Activated CD4-positive, alpha-beta T cell treated with anti-CD3 and anti-CD28 coated beads for 36 hours (primary cell): ENCODE measurements around the gene PCMT1. TPM values are rescaled to one million over a fixed set of nuclear protein-coding genes. Genes with fewer than 3 reads are reported as not detected.
"Not testable (repeated sequence)": the region's sequence is repeated elsewhere in the genome, so short reads cannot be mapped to it uniquely, and the experiment has no call there.

Source experiments
- ATAC-seq: fragments of 200-7000 bp; cut with Tn5 transposase; one replicate; pipeline ENCODE4 v1.10.0; 2021; ENCODE audit warnings: mild to moderate bottlenecking, moderate library complexity
- CTCF ChIA-PET: fragments of 350-600 bp; sonication (Branson Sonifier 250); formaldehyde crosslinking; loops from one replicate; lab custom pipeline; 2021; ENCODE audit warnings: antibody characterized with exemption; lab: Charles Lee
- POLR2A ChIA-PET: fragments of 350-600 bp; sonication (Branson Sonifier 250); formaldehyde crosslinking; loops from one replicate; lab custom pipeline; 2021; ENCODE audit warnings: antibody characterized with exemption, inconsistent platforms; lab: Charles Lee
- DNase-seq: peaks from one replicate; pipeline ENCODE4 v3.0.0-alpha.2; 2020
- H3K27ac Mint-ChIP-seq: one replicate; pipeline ENCODE4 v1.8.0; 2021; ENCODE audit warnings: mixed read lengths
- H3K27me3 Mint-ChIP-seq: one replicate; pipeline ENCODE4 v1.8.0; 2021; ENCODE audit warnings: mixed read lengths
- H3K36me3 Mint-ChIP-seq: one replicate; pipeline ENCODE4 v1.8.0; 2021; ENCODE audit warnings: low read depth, mixed read lengths
- H3K4me1 Mint-ChIP-seq: one replicate; pipeline ENCODE4 v1.8.0; 2021; ENCODE audit warnings: mixed read lengths
- H3K4me3 Mint-ChIP-seq: one replicate; pipeline ENCODE4 v1.8.0; 2021; ENCODE audit warnings: mild to moderate bottlenecking, moderate library complexity, mixed read lengths
- H3K9me3 Mint-ChIP-seq: one replicate; pipeline ENCODE4 v1.8.0; 2021; ENCODE audit warnings: low read depth, mixed read lengths
- intact Hi-C, 2 experiments: fragments of 100-400 bp; cut with DNase I in 1 of 2; cut with micrococcal nuclease in 1 of 2; formaldehyde crosslinking; loops; one replicate each; pipeline versions ENCODE4 v1.14.2 to v1.15.1; 2022 to 2024; cut with DNase I, micrococcal nuclease
- total RNA-seq, 2 experiments: library from RNA; stranded (reverse); gene quantifications; one replicate each; pipeline ENCODE4 v1.2.3, GENCODE V29; 2021

PCMT1 gene
- total RNA-seq, 2 experiments from 2014 or later, result 90.1 to 91.3 TPM

GRCh38 chr6:149852881-149853280 is 103.3 kb downstream of the PCMT1 start:
- peaks cover 4% of the 10 kb centered on the region for H3K36me3 Mint-ChIP-seq
- no peak for ATAC-seq
- H3K4me3 Mint-ChIP-seq, result no peak overlapping the region
- peaks cover 5% of the 10 kb centered on the region for H3K27me3 Mint-ChIP-seq
- peaks cover 17% of the 10 kb centered on the region for H3K4me1 Mint-ChIP-seq
- H3K27ac Mint-ChIP-seq, result no peak overlapping the region
- CTCF ChIA-PET, result interaction anchor here (1.0 kb wide), 1 partner anchor 12 kb away, joined by 3 read pairs; no protein-coding TSS in a partner anchor
- intact Hi-C loops, result no loop called here
- POLR2A ChIA-PET, result interaction anchor here (0.6 kb wide), 1 partner anchor 208 kb away, joined by 3 read pairs; no protein-coding TSS in a partner anchor
- H3K9me3 Mint-ChIP-seq, result no peaks in the 10 kb centered on the region
- DNase-seq, result peak; percentile 17

- POLR2A ChIA-PET, H3K27me3 Mint-ChIP-seq, ATAC-seq, DNase-seq, H3K9me3 Mint-ChIP-seq, H3K27ac Mint-ChIP-seq, H3K4me3 Mint-ChIP-seq, intact Hi-C loops, H3K36me3 Mint-ChIP-seq: not testable (repeated sequence)
- CTCF ChIA-PET, result interaction anchor here (0.6 to 1.5 kb wide), 4 partner anchors 10 to 76 kb away, joined by 3 to 5 read pairs (median 4); partner anchors contain the start of gene LRP11
- H3K4me1 Mint-ChIP-seq, result peaks cover 17% of the 10 kb centered on the region
These were observed 104.5 kb downstream of the PCMT1 start for GRCh38 chr6:149854017-149854416.

GRCh38 chr6:149854532-149854931 is 105.0 kb downstream of the PCMT1 start:
- Mint-ChIP-seq H3K36me3 (peaks cover 4% of the 10 kb centered on the region), H3K27ac (no peak overlapping the region), H3K4me1 (peaks cover 17% of the 10 kb centered on the region), H3K9me3 (no peaks in the 10 kb centered on the region), H3K27me3 (peaks cover 5% of the 10 kb centered on the region), H3K4me3 (no peak overlapping the region)
- ATAC-seq, result no peak
- ChIA-PET POLR2A (no interaction called here), CTCF (interaction anchor here (0.6 to 1.5 kb wide), 4 partner anchors 9 to 75 kb away, joined by 3 to 5 read pairs (median 4); partner anchors contain the start of gene LRP11)
- no peak for DNase-seq
- intact Hi-C loops, result no loop called here

GRCh38 chr6:149855040-149855654 is 105.6 kb downstream of the PCMT1 start:
- ChIA-PET POLR2A (no interaction called here), CTCF (interaction anchor here (1.2 to 1.5 kb wide), 4 partner anchors 9 to 24 kb away, joined by 3 to 5 read pairs (median 4); partner anchors contain the start of gene LRP11)
- intact Hi-C loops, result no loop called here
- ATAC-seq (no peak), DNase-seq (no peak)
- Mint-ChIP-seq H3K4me3 (no peak overlapping the region), H3K27ac (no peak overlapping the region), H3K4me1 (peaks cover 17% of the 10 kb centered on the region), H3K36me3 (peaks cover 4% of the 10 kb centered on the region), H3K9me3 (no peaks in the 10 kb centered on the region), H3K27me3 (peaks cover 5% of the 10 kb centered on the region)

- no peak overlapping the region for H3K27ac Mint-ChIP-seq
- intact Hi-C loops, result no loop called here
- peaks cover 5% of the 10 kb centered on the region for H3K27me3 Mint-ChIP-seq
- no peaks in the 10 kb centered on the region for H3K9me3 Mint-ChIP-seq
- ChIA-PET POLR2A (no interaction called here), CTCF (interaction anchor here (1.2 to 1.3 kb wide), 2 partner anchors 8 to 21 kb away, joined by 3 read pairs; no protein-coding TSS in a partner anchor)
- H3K4me1 Mint-ChIP-seq, result peaks cover 17% of the 10 kb centered on the region
- H3K4me3 Mint-ChIP-seq, result no peak overlapping the region
- peaks cover 4% of the 10 kb centered on the region for H3K36me3 Mint-ChIP-seq
- DNase-seq (no peak), ATAC-seq (no peak)
These were observed 106.2 kb downstream of the PCMT1 start for GRCh38 chr6:149855741-149856140.

GRCh38 chr6:149856256-149856994 is 106.9 kb downstream of the PCMT1 start:
- ATAC-seq (no peak), DNase-seq (no peak)
- ChIA-PET CTCF (interaction anchor here (0.6 to 1.3 kb wide), 4 partner anchors 9 to 561 kb away, joined by 3 to 4 read pairs (median 3); no protein-coding TSS in a partner anchor), POLR2A (interaction anchor here (0.6 kb wide), 1 partner anchor 878 kb away, joined by 3 read pairs; no protein-coding TSS in a partner anchor)
- Mint-ChIP-seq H3K27ac (no peak overlapping the region), H3K36me3 (no peaks in the 10 kb centered on the region), H3K27me3 (peaks cover 8% of the 10 kb centered on the region), H3K4me3 (no peak overlapping the region), H3K4me1 (peaks cover 13% of the 10 kb centered on the region), H3K9me3 (no peaks in the 10 kb centered on the region)
- intact Hi-C loops, result no loop called here

DNA sequence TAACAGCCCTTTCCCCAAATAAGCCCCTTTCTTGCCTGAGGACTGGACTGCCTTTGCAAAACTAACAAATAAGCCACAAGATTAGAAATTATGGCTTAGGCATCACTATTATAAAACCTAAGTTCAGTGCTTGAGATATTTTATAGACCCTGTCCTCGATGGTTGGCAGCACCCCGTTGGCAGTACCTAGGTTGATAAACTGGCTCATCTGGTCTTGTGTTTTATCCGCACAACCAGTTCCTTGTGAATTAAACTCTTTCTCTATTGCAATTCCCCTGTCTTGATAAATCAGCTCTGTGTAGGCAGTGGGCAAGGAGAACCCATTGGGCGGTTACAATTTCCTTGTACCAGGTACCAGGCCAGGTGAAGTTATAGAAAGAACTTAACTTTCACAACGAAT is 108.0 kb downstream of the PCMT1 start:
- POLR2A ChIA-PET, result no interaction called here
- ATAC-seq (no peak), DNase-seq (no peak)
- intact Hi-C loops, result no loop called here
- Mint-ChIP-seq H3K27me3 (peaks cover 11% of the 10 kb centered on the region), H3K4me1 (peaks cover 7% of the 10 kb centered on the region), H3K27ac (no peak overlapping the region), H3K4me3 (no peak overlapping the region), H3K36me3 (no peaks in the 10 kb centered on the region), H3K9me3 (no peaks in the 10 kb centered on the region)
- CTCF ChIA-PET, result interaction anchor here (0.5 to 1.1 kb wide), 2 partner anchors 9 to 159 kb away, joined by 3 to 4 read pairs; no protein-coding TSS in a partner anchor

- DNase-seq, result no peak
- POLR2A ChIA-PET, result no interaction called here
- ATAC-seq, result no peak
- CTCF ChIA-PET, result interaction anchor here (0.9 kb wide), 1 partner anchor 19 kb away, joined by 5 read pairs; no protein-coding TSS in a partner anchor
- Mint-ChIP-seq H3K27ac (no peak overlapping the region), H3K36me3 (no peaks in the 10 kb centered on the region), H3K4me1 (peaks cover 7% of the 10 kb centered on the region), H3K4me3 (no peak overlapping the region), H3K9me3 (no peaks in the 10 kb centered on the region), H3K27me3 (peaks cover 11% of the 10 kb centered on the region)
- intact Hi-C loops, result no loop called here
These were observed 109.8 kb downstream of the PCMT1 start for GRCh38 chr6:149859368-149859767.

GRCh38 chr6:149859938-149860337 is 110.4 kb downstream of the PCMT1 start:
- ChIA-PET CTCF (no interaction called here), POLR2A (no interaction called here)
- peaks cover 9% of the 10 kb centered on the region for H3K27me3 Mint-ChIP-seq

DNA sequence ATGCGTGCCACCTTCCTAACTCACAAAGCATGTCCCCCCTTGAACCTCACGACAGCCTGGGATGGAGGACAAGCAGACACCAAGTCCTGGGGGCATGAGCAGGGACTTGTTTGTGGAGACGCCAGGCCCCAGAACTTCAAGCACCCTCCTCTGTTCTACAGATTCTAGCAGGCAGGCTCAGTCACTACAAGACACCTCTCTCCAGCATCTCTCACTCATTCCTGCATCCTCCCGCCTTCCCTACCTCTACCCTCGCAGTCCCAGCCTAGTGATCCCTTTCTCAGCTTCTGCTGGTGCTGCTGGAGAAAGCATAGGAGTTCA is 110.9 kb downstream of the PCMT1 start:
- ATAC-seq, result no peak
- intact Hi-C loops, result loop anchor here in 1 of 2 experiments (10.0 kb wide), 1 partner anchor 136 kb away; no protein-coding TSS in a partner anchor
- no peak for DNase-seq
- ChIA-PET CTCF (no interaction called here), POLR2A (no interaction called here)
- Mint-ChIP-seq H3K4me1 (peaks cover 10% of the 10 kb centered on the region), H3K4me3 (no peak overlapping the region), H3K9me3 (no peaks in the 10 kb centered on the region), H3K27ac (no peak overlapping the region), H3K27me3 (peaks cover 9% of the 10 kb centered on the region), H3K36me3 (no peaks in the 10 kb centered on the region)

More at GRCh38 chr6:149859938-149860337, 110.4 kb downstream of the PCMT1 start:
- ATAC-seq (no peak), DNase-seq (no peak)
- H3K36me3 Mint-ChIP-seq, result no peaks in the 10 kb centered on the region
- H3K9me3 Mint-ChIP-seq, result no peaks in the 10 kb centered on the region
- no peak overlapping the region for H3K4me3 Mint-ChIP-seq
- peaks cover 10% of the 10 kb centered on the region for H3K4me1 Mint-ChIP-seq
- no peak overlapping the region for H3K27ac Mint-ChIP-seq
- intact Hi-C loops, result loop anchor here in 1 of 2 experiments (10.0 kb wide), 1 partner anchor 135 kb away; no protein-coding TSS in a partner anchor
